ENCODE results near the gene PRR19.

GRCh38 chr19:42315024-42315423 is 13.1 kb downstream of the PRR19 start:
- TF ChIP-seq EZH2 (IDR thresholded peaks at IDR 0.05) (no peak), SP1 (IDR thresholded peaks at IDR 0.05; ENCODE audit: low read depth) (no peak), CTCF (IDR thresholded peaks at IDR 0.05 in 2 of 3, conservative IDR thresholded peaks at IDR 0.05 in 1 of 3; ENCODE audit: borderline replicate concordance in 1 of 3, insufficient read depth in 1 of 3, low read depth in 2 of 3, low read length in 2 of 3) (no peak), ELF1 (IDR thresholded peaks at IDR 0.05; ENCODE audit: borderline replicate concordance, low read depth) (no peak), YY1 (IDR thresholded peaks at IDR 0.05; ENCODE audit: extremely low read depth, insufficient replicate concordance, low read depth, low read length) (no peak), EZH2phosphoT487 (IDR thresholded peaks at IDR 0.05; ENCODE audit: borderline replicate concordance) (no peak), RAD21 (IDR thresholded peaks at IDR 0.05; ENCODE audit: low read depth) (no peak), SIN3A (IDR thresholded peaks at IDR 0.05; ENCODE audit: low read depth) (no peak), POLR2A (IDR thresholded peaks at IDR 0.05; ENCODE audit: borderline replicate concordance, extremely low read depth, insufficient read depth, insufficient read length) (no peak), JUND (IDR thresholded peaks at IDR 0.05) (no peak), ZFX (IDR thresholded peaks at IDR 0.05) (no peak), POLR2AphosphoS5 (IDR thresholded peaks at IDR 0.05; ENCODE audit: low read depth, low read length) (no peak)

Data from HCT116 (cell line).